Caco-2 (cell line): ENCODE measurements around the gene NECTIN1. TPM values are rescaled to one million over a fixed set of nuclear protein-coding genes. Genes with fewer than 3 reads are reported as not detected.

Experiments used
- BruUV-seq: library from RNA; stranded (reverse); fragments of 400-500 nt; replicated peaks from 2 replicates; lab custom pipeline; 2021; lab: Mats Ljungman, UMichigan
- CTCF ChIA-PET: fragments of 300-600 bp; sonication (Branson Sonifier 250); formaldehyde crosslinking; loops from one replicate; lab custom pipeline; 2022; ENCODE audit warnings: antibody characterized with exemption; lab: Charles Lee
- POLR2A ChIA-PET: fragments of 300-600 bp; sonication (Branson Sonifier 250); formaldehyde crosslinking; loops from one replicate; lab custom pipeline; 2022; ENCODE audit warnings: antibody characterized with exemption; lab: Charles Lee
- DNase-seq, 2 experiments: peaks; one replicate each; pipeline versions ENCODE4 v3.0.0 to v3.0.0-alpha.2; 2020 to 2022
- H3K27me3 ChIP-seq: replicated peaks from 2 replicates; pipeline ENCODE4 v1.6.0; 2011; ENCODE audit warnings: low read length; ENCODE audit not compliant: control insufficient read depth, insufficient read depth
- H3K36me3 ChIP-seq: 2 replicates; pipeline ENCODE4 v1.5.1; 2011; ENCODE audit warnings: low read length; ENCODE audit not compliant: control insufficient read depth, insufficient read depth
- H3K4me1 ChIP-seq: fragments of 250-450 bp; sonication (Bioruptor Pico); 2 replicates; pipeline ENCODE4 v1.5.1; 2020; ENCODE audit warnings: mild to moderate bottlenecking
- H3K4me3 ChIP-seq: 2 replicates; pipeline ENCODE4 v1.5.1; 2011; ENCODE audit warnings: low read depth, mild to moderate bottlenecking, control low read depth, low read length
- H3K9me3 ChIP-seq: fragments of 250-450 bp; sonication (Bioruptor Pico); 2 replicates; pipeline ENCODE4 v1.5.1; 2020; ENCODE audit warnings: mild to moderate bottlenecking, moderate library complexity
- H3K27ac Mint-ChIP-seq: one replicate; pipeline ENCODE4 v1.8.0; 2022; ENCODE audit warnings: mixed read lengths; ENCODE audit not compliant: unreplicated experiment
- H3K27me3 Mint-ChIP-seq: one replicate; pipeline ENCODE4 v1.8.0; 2022; ENCODE audit warnings: mixed read lengths; ENCODE audit not compliant: insufficient read depth, unreplicated experiment
- H3K36me3 Mint-ChIP-seq: one replicate; pipeline ENCODE4 v1.8.0; 2022; ENCODE audit warnings: mild to moderate bottlenecking, mixed read lengths; ENCODE audit not compliant: insufficient read depth, unreplicated experiment
- H3K4me1 Mint-ChIP-seq: one replicate; pipeline ENCODE4 v1.8.0; 2022; ENCODE audit warnings: low read depth, mixed read lengths; ENCODE audit not compliant: unreplicated experiment
- H3K4me3 Mint-ChIP-seq: one replicate; pipeline ENCODE4 v1.8.0; 2022; ENCODE audit warnings: mild to moderate bottlenecking, moderate library complexity, mixed read lengths; ENCODE audit not compliant: unreplicated experiment
- H3K9me3 Mint-ChIP-seq: one replicate; pipeline ENCODE4 v1.8.0; 2022; ENCODE audit warnings: mixed read lengths; ENCODE audit not compliant: unreplicated experiment
- CTCF ChIP-seq, 2 experiments: fragments of 200-600 bp in 1 of 2; IDR thresholded peaks; 1 replicate in 1 of 2; 2 replicates in 1 of 2; pipeline versions ENCODE4 v1.5.1 to v1.8.0; 2011 to 2022; ENCODE audit warnings: antibody characterized with exemption in 1 of 2, control low read depth in 1 of 2, inconsistent platforms in 1 of 2, low read depth in 1 of 2, low read length in 1 of 2, mild to moderate bottlenecking in 1 of 2, moderate library complexity in 1 of 2; ENCODE audit not compliant: insufficient read depth in 1 of 2, severe bottlenecking in 1 of 2, unreplicated experiment in 1 of 2
- intact Hi-C: fragments of 100-400 bp; cut with micrococcal nuclease; formaldehyde crosslinking; loops from one replicate; pipeline ENCODE4 v1.10.0; 2022; ENCODE audit not compliant: unreplicated experiment
- total RNA-seq: library from RNA; stranded (reverse); gene quantifications from 2 replicates; pipeline ENCODE4 v1.2.3, GENCODE V29; 2022

NECTIN1 gene
- total RNA-seq, 1 experiment from 2014 or later, result 60.1 TPM

DNA sequence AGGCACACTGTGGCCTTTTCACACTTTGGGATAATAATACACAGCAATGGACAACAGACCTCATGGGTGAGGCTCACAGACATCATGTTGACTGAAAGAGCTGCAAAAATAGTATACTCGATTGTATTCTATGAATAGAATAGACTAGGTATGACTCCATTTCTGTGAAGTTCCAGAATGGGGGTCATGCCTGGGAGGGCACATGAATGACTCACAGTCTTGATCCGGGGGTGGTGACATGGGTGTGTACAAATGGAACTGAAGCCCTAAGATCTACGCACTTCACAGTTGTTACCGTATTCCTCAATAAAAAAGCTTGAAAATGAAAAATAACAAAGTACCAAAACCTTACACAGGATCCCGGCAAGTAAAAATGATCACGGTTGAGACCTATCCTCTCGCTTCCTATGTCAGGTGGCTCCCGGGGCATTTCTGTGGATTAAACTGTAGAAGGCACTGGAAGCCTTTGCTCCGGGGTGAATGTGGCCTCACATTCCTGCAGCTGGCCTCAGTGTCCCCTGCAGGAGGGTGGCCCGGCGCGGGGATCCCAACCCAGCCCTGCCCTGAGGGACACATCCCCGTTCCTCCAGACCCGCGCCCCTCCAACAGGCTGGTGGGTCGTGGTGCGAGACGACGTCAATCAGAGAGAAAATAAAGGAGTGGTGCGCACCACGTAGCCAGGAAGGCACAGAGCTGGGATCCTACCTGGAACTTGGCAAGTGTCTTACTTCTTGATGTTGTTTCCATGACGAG lies 75.9 kb downstream of the NECTIN1 start:
- Histone ChIP-seq H3K9me3 (no peaks in the 10 kb centered on the region), H3K4me3 (no peak overlapping the region), H3K27me3 (no peaks in the 10 kb centered on the region; the same call in 1 of the 2 replicates), H3K36me3 (no peaks in the 10 kb centered on the region), H3K4me1 (no peaks in the 10 kb centered on the region)
- CTCF ChIA-PET, result interaction anchor here (1.0 kb wide), 1 partner anchor 11 kb away, joined by 3 read pairs; no protein-coding TSS in a partner anchor
- no peak for DNase-seq
- intact Hi-C loops, result no loop called here
- Mint-ChIP-seq H3K9me3 (no peaks in the 10 kb centered on the region), H3K27ac (no peak overlapping the region), H3K36me3 (no peaks in the 10 kb centered on the region), H3K4me3 (no peak overlapping the region), H3K27me3 (peaks cover 8% of the 10 kb centered on the region), H3K4me1 (no peaks in the 10 kb centered on the region)
- no peak for TF ChIP-seq CTCF (IDR thresholded peaks at IDR 0.05; ENCODE audit: insufficient read depth in 1 of 2, low read depth in 1 of 2, low read length in 1 of 2, severe bottlenecking in 1 of 2, unreplicated experiment in 1 of 2)
- BruUV-seq, result no TSS peak
- POLR2A ChIA-PET, result no interaction called here

DNA sequence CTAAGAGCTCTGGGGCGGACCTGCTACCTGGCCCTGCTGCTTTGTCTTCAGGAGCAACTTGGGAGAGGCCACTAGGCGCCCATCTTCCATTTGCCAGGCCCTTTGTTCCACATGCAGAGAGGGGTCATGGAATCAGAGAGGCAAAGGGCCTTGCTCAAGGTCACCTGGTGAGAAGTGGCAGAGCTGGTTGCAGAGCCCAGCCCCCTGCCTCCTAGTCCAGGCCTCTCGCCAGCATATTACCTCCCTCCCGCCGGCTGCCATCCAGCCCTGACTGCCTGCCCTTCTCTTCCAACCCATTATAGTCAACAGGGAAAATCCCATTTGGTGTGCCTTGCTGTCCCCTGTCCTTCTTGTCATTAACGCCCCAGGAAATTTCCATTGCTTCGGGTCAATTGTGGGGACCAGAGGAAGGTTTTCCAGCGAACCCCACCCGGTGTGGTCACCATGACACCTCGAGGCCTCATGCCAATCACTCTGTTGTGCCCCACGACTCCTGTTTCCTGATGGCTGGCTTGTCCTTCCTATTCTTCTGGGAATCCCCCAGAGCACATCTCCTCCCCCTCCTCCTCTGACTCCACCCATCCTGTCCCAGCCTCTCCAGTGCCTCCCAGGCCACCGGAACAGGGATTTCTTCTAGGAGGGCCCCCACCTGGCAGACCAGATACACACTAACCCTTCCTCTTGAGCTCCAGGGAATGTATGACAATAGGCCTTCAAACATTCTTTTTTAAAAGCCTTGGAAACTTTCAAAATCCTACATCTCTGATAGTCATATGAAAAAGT lies 77.0 kb downstream of the NECTIN1 start:
- no peak overlapping the region for H3K4me3 ChIP-seq
- no peaks in the 10 kb centered on the region for H3K4me1 ChIP-seq
- no peaks in the 10 kb centered on the region for H3K36me3 Mint-ChIP-seq
- POLR2A ChIA-PET, result no interaction called here
- CTCF ChIA-PET, result no interaction called here
- H3K4me1 Mint-ChIP-seq, result no peaks in the 10 kb centered on the region
- H3K9me3 Mint-ChIP-seq, result no peaks in the 10 kb centered on the region
- no peak for TF ChIP-seq CTCF (IDR thresholded peaks at IDR 0.05; ENCODE audit: insufficient read depth in 1 of 2, low read depth in 1 of 2, low read length in 1 of 2, severe bottlenecking in 1 of 2, unreplicated experiment in 1 of 2)
- no TSS peak for BruUV-seq
- H3K27ac Mint-ChIP-seq, result no peak overlapping the region
- H3K4me3 Mint-ChIP-seq, result no peak overlapping the region
- no peaks in the 10 kb centered on the region for H3K9me3 ChIP-seq
- H3K27me3 ChIP-seq, result no peaks in the 10 kb centered on the region
- H3K27me3 Mint-ChIP-seq, result peaks cover 8% of the 10 kb centered on the region
- intact Hi-C loops, result no loop called here
- DNase-seq, result no peak
- H3K36me3 ChIP-seq, result no peaks in the 10 kb centered on the region

DNA sequence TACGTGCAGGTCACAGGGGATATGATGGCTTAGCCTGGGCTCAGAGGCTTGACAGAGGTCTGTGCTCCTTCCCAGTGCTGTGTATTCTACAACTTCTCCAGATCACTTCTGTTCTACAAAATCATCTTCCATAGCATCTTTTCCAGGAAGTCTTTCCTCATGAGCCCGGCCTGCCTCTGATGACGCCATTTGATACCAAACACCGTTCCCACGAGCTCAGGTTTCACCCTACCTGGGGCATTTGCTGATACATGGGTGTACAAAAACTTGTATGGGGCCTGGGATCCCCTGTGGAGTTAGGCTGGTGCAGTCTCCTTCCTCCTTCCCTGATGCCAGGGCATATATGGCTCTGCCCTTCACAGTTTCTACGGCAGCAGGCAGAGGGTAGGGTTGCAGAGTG lies 78.7 kb downstream of the NECTIN1 start:
- Mint-ChIP-seq H3K9me3 (no peaks in the 10 kb centered on the region), H3K4me1 (no peaks in the 10 kb centered on the region), H3K27me3 (peaks cover 6% of the 10 kb centered on the region), H3K4me3 (no peak overlapping the region), H3K36me3 (no peaks in the 10 kb centered on the region), H3K27ac (no peak overlapping the region)
- intact Hi-C loops, result no loop called here
- POLR2A ChIA-PET, result interaction anchor here (0.6 kb wide), 1 partner anchor 68 kb away, joined by 4 read pairs; no protein-coding TSS in a partner anchor
- Histone ChIP-seq H3K36me3 (no peaks in the 10 kb centered on the region), H3K27me3 (no peaks in the 10 kb centered on the region), H3K4me1 (no peaks in the 10 kb centered on the region), H3K4me3 (no peak overlapping the region), H3K9me3 (no peaks in the 10 kb centered on the region)
- DNase-seq, result no peak
- CTCF ChIA-PET, result no interaction called here
- BruUV-seq, result no TSS peak
- TF ChIP-seq CTCF (IDR thresholded peaks at IDR 0.05; ENCODE audit: insufficient read depth in 1 of 2, low read depth in 1 of 2, low read length in 1 of 2, severe bottlenecking in 1 of 2, unreplicated experiment in 1 of 2), result no peak
